Activated CD4-positive, alpha-beta T cell treated with anti-CD3 and anti-CD28 coated beads, Interleukin-2, amount 50 U/mL, for 24 hours (primary cell): ENCODE results near the gene CEP44.

ENCODE experiments used
- DNase-seq, 2 donors: peaks; one replicate each; pipeline ENCODE4 v3.0.0-alpha.2; 2020; ENCODE audit warnings: low read depth in 1 of 2, low spot score in 1 of 2

CEP44 gene

DNA sequence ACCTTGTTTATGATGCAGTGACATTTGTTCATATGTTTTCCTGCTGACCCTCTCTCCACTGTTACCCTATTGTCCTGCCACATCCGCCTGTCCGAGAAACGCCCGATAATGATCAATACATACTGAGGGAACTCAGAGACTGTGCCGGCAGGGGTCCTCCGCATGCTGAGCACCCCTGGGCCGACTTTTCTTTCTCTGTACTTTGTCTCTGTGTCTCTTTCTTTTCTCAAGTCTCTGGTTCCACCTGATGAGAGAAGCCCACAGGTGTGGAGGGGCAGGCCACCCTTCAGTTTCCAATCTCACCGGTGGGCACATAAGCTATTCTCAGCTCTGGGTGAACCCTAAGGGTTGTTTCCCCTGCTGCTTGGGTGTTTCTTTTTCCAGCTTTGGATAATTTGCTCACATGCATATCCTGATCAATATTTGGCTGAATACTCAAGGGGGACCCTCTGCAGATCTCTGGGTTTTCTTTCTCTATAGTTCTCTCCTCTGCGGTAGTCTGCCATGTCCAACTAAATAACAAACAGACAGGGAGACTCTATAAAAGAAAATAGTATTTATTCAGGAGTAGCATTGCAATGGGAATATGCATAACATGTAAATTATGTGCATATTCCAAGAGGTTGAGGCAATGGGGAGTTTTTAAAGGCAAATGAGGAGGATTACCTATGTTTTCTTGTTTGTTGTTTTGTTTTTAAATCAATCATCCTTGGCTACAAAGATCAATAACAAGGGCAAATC, 97.2 kb downstream of the CEP44 start:
- no peak for DNase-seq

DNA sequence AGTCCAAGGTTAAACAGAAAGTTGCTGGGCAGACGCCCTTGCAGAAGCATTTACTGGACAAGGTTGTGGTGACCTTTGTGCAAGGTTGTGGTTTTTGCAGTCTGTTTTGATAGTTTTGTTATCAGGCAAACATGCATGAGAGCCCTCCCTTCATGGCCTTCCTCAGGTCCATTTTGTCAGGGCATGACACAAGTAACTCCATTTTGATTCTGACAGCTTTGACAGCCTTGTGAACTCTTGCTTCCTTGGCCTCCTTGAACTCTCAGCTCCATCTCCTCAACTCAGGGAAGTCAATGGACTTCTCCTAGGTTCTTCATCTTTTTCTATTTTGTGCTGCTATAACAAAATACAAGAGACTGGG, 97.7 kb downstream of the CEP44 start:
- DNase-seq, result no peak
